Uterus (tissue), 2 donors: Measurements from ENCODE around the gene CXorf49B.

ENCODE experiments used
- CTCF ChIP-seq, 4 experiments: fragments of 200-600 bp in 2 of 4; fragments of 450-650 bp in 2 of 4; sonication (generic) in 2 of 4; IDR thresholded peaks; one replicate each; pipeline ENCODE4 v1.5.1; 2016 to 2019; ENCODE audit warnings: antibody characterized with exemption in 4 of 4, mild to moderate bottlenecking in 2 of 4, moderate library complexity in 1 of 4
- POLR2A ChIP-seq, 2 donors: fragments of 450-650 bp; IDR thresholded peaks; one replicate each; pipeline ENCODE4 v1.6.1; 2016; ENCODE audit warnings: antibody characterized with exemption in 2 of 2, mild to moderate bottlenecking in 1 of 2, moderate library complexity in 1 of 2

GRCh38 chrX:71815906-71816156 lies 52.7 kb downstream of the CXorf49B start:
- TF ChIP-seq POLR2A (IDR thresholded peaks at IDR 0.05), result no peak
- no peak for TF ChIP-seq CTCF (IDR thresholded peaks at IDR 0.05)
